Skin epidermis (tissue), 12 donors: ENCODE data around the gene MYO18A.
A peak's percentile ranks its signal among the peaks of the same experiment; 100 is the strongest.

Experiments
- H3K27ac ChIP-seq, 21 experiments: fragments of 200-600 bp; sonication (generic) in 11 of 21; one replicate each; pipeline ENCODE4 v1.5.0; 2020; ENCODE audit warnings: mild to moderate bottlenecking in 3 of 21, inconsistent platforms in 2 of 21, moderate library complexity in 2 of 21
- H3K4me3 ChIP-seq, 7 experiments: fragments of 200-600 bp; sonication (generic) in 2 of 7; one replicate each; pipeline ENCODE4 v1.5.0; 2020; ENCODE audit warnings: inconsistent platforms in 2 of 7, mild to moderate bottlenecking in 2 of 7, moderate library complexity in 1 of 7

Gene MYO18A

GRCh38 chr17:29045026-29045425 lies 135.2 kb downstream of the MYO18A start:
- H3K4me3 ChIP-seq, result no peak overlapping the region
- H3K27ac ChIP-seq, result no peak overlapping the region

DNA sequence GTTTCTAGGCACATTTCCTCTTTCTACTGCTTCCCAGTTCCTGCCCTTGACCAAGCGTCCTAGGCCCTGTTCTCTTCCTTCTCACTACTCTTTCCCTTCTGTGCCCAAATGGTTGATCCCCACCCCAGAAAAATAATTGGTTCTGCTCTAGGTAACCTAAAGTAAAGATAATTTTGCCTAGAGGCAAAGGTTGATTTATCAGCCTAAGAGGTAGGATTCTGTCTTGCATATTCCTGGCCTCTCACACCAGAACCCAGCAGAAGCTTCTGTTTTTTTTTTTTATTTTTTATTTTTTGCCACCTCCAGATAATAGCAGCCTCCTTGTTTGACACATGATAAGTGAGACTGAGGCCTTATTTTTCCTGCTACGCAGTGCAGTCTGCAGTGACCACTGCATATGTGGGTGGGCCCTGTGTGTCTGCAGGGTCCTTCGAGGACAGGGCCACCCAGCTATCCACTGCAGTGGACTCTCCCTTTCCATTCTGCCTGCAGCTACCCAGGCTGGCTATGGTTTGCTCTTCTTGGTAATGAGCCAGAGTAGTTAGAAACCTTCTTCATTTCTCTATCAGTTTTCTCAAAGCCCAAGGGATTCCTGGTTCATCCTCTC lies 136.6 kb downstream of the MYO18A start:
- no peak overlapping the region for H3K4me3 ChIP-seq
- H3K27ac ChIP-seq, result peak overlapping the region in 6 of 21 experiments; percentile 12 to 79 (median 33)

DNA sequence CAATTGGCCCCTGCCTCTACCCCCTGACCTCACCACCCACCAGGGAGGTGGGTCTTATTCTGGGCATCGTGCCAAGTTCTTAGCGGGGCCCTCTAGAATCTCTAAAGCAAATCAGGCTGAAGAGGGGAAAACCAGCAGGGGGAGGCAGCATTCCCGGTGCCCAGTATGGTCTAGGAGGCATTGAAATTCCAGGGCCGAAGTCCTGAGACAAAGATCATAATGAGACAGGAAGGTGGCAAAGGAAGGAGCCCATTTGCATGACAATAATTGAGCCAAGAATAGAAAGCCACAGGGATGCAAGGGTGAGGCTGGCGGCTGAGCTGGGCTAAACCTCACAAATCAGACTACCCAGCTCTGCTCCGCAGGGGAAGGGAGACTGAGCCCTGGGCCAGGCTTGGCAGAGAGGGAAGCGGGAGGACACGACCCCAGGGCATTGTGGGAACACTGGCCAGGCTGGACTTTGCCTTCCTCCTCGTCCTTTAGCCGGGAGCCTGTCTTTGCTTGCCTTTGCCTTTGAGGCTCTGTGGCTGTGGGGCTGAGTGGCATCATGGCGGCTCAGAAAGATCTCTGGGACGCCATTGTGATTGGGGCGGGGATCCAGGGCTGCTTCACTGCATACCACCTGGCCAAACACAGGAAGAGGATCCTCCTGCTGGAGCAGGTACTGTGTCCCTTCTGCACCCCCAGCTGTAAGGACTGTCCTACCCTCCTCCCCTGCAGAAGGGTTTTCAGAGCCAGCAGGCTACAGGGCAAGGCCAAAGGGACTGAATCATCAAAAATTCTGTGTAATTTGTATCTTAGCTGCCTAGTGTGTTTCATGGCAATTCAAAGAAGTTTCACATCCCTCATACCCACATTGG lies 137.3 kb downstream of the MYO18A start, which contains the start of gene PIPOX:
Gene PIPOX, plus strand, starts transcription at position 463 of the 860 bp plus-strand sequence. Its CDS starts 85 bp downstream, at position 548.
- Histone ChIP-seq H3K4me3 (no peak within 1 kb of the TSS), H3K27ac (peak within 1 kb of the TSS in 12 of 21 experiments; percentile 12 to 81 (median 40))

GRCh38 chr17:29042026-29042678 lies 138.0 kb downstream of the MYO18A start:
- H3K4me3 ChIP-seq, result no peak overlapping the region
- peak overlapping the region in 9 of 21 experiments; percentile 5 to 81 (median 47) for H3K27ac ChIP-seq

DNA sequence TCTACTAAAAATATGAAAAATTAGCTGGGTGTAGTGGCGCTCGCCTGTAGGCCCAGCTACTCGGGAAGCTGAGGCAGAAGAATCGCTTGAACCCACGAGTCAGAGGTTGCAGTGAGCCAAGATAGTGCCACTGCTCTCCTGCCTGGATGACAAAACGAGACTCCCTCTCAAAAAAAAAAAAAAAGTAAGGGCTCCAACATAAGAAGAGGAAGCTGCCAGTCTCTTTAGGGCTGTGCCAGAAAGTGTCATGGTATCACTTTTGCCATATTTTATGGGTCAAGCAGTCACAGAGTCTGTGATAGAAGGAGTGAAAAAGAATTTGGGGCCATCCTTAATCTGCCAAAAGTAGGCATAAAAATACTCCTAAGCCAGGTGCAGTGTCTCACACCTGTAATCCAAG lies 138.6 kb downstream of the MYO18A start:
- Histone ChIP-seq H3K4me3 (no peak overlapping the region), H3K27ac (no peak overlapping the region)

- Histone ChIP-seq H3K27ac (no peak overlapping the region), H3K4me3 (no peak overlapping the region)
Observed at GRCh38 chr17:29041091-29041490, 139.1 kb downstream of the MYO18A start.

DNA sequence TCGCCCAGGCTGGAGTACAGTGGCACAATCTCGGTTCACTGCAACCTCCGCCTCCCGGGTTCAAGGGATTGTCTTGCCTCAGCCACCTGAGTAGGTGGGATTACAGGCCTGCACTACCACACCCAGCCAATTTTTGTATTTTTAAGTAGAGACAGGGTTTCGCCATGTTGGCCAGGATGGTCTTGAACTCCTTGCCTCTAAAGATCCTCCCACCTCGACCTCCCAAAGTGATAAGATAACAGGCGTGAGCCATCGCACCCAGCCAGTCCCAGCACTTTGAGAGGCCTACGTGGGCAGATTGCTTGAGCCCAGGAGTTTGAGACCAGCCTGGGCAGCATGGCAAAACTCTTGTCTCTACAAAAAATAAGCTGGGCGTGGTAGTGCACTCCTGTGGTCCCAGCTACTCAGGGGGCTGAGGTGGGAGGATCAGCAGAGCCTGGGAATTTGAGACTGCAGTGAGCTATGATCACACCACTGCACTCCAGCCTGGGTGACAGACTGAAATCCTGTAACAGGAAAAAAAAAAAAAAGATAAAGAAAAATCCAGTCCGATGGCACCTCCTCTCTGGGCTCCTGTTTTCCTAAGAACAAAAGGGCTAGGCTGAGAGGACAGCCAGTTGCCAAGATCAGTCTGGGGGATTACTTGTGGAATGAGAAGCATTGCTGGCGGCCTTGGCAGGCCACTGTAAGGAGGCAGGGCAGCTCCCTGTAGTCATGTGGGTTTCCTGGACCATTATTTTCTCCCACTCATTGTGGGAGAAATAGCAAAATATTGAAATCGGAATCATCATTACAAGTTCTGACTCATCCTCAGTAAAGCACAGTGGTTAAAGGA lies 140.2 kb downstream of the MYO18A start:
- H3K27ac ChIP-seq, result no peak overlapping the region
- H3K4me3 ChIP-seq, result no peak overlapping the region

- H3K4me3 ChIP-seq, result no peak overlapping the region
Observed at GRCh38 chr17:29038085-29038795, 142.0 kb downstream of the MYO18A start.

DNA sequence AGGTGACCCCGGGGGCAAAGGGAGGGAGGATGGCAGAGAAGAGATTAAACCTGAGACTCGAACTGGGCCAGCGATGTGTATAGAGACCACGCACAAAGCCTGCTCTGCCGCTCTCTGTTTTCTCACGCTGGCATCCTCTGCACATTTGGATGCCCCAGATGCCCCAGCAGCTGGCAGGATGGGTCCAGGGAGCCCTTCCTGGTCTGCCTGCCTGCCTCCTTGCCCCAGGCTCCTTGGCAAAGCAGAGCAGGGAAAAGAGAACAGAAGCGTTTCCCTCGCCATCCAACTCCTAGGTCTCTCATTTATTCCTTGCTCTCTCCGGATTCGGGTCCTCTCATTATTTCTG lies 142.5 kb downstream of the MYO18A start:
- Histone ChIP-seq H3K27ac (no peak overlapping the region), H3K4me3 (no peak overlapping the region)

More at GRCh38 chr17:29038085-29038795, 142.0 kb downstream of the MYO18A start:
- no peak overlapping the region for H3K27ac ChIP-seq

GRCh38 chr17:29036584-29036983 lies 143.6 kb downstream of the MYO18A start:
- Histone ChIP-seq H3K27ac (no peak overlapping the region), H3K4me3 (no peak overlapping the region)

- H3K4me3 ChIP-seq, result no peak overlapping the region
Observed at GRCh38 chr17:29034510-29034909, 145.7 kb downstream of the MYO18A start.

DNA sequence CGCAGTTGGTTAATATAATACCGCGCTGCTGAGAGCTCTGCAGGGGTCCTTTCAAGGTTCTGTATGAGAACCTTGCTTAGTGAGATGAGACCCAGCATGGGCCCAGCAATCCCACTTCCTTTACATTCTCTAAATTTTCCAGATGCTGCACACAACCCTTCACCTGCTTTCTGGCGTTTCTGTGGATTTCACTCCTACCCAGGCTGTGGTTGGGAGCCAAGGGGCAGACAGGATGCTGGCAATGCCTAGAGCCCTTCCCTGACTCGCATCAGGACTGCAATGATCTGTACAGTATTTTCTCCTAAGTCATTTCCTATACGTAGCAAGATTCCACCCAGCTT lies 147.4 kb downstream of the MYO18A start:
- no peak overlapping the region for H3K4me3 ChIP-seq
- no peak overlapping the region for H3K27ac ChIP-seq

More at GRCh38 chr17:29034510-29034909, 145.7 kb downstream of the MYO18A start:
- H3K27ac ChIP-seq, result no peak overlapping the region

- H3K27ac ChIP-seq, result no peak overlapping the region
- H3K4me3 ChIP-seq, result no peak overlapping the region
Observed at GRCh38 chr17:29032013-29032856, 148.0 kb downstream of the MYO18A start.

DNA sequence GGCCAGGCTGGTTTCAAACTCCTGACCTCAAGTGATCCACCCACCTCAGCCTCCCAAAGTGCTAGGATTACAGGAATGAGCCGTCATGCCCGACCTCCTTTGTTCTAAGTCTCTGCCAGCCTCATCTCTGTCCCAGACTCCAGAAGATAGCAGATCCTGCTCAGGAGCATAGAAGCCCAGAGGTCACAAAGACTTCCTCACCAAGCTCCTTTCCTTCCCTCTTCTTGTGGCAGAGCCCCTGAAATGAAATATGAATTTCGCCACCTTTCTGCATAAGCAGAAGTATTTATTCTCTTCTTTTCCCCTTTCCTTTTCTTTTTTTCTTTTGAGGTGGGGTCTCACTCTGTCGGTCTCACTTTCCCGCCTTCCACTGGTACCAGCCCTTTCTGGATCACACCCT lies 148.7 kb downstream of the MYO18A start:
- H3K4me3 ChIP-seq, result no peak overlapping the region
- H3K27ac ChIP-seq, result no peak overlapping the region

- Histone ChIP-seq H3K27ac (no peak overlapping the region), H3K4me3 (no peak overlapping the region)
Observed at GRCh38 chr17:29024316-29024952, 155.8 kb downstream of the MYO18A start.

DNA sequence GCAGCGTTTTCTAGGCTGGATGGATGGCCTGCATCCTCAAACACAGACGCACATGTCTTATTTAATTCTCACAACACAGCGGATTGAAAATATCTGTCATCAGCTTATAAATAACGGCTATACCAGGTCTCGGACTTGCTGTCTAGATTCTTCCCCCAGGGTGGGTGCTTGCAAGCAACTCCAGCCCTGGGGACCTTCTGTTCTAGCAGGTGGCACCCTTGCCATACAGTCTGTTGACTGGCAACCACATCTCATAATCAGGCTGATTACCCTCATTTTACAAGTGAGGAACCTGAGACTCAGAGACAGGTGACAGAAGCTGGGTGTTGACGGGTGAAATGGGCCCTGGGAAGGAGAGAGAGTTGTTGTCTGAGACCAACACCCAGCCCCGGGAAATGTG lies 158.1 kb downstream of the MYO18A start:
- no peak overlapping the region for H3K4me3 ChIP-seq
- no peak overlapping the region for H3K27ac ChIP-seq

DNA sequence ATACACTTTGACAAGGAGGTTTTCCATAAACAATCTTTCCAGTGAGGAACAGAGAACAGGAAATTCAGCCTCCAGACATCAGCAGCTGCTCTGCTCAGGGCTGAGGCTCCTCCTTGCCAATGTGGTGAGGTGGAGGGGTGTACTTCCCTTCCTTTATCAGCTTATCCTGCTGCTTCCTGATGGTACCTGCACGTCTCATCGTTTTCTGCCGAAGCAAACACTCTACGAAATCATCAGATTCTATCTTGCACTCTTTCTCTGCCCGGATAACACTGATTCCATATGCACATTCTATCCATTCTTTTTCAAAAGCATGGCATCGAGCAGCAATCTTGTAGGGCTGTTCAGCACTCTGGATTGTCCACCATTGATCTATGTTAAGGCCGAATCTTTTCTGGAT lies 159.0 kb downstream of the MYO18A start:
- Histone ChIP-seq H3K27ac (no peak overlapping the region), H3K4me3 (no peak overlapping the region)
